Testis (tissue), 3 donors: ENCODE measurements around the gene CIPC. TPM values are rescaled to one million over a fixed set of nuclear protein-coding genes. Genes with fewer than 3 reads are reported as not detected.

Source experiments
- DNase-seq: peaks from one replicate; pipeline ENCODE4 v3.0.0-alpha.2; 2019
- H3K27ac ChIP-seq, 2 donors: fragments of 200-600 bp; sonication (generic); one replicate each; pipeline ENCODE4 v1.5.1; 2019
- H3K27me3 ChIP-seq: fragments of 200-600 bp; sonication (generic); one replicate; pipeline ENCODE4 v1.5.1; 2019
- H3K36me3 ChIP-seq: fragments of 200-600 bp; sonication (generic); one replicate; pipeline ENCODE4 v1.5.1; 2017; ENCODE audit warnings: low read depth; ENCODE audit errors: missing control alignments
- H3K4me1 ChIP-seq: fragments of 200-600 bp; sonication (generic); one replicate; pipeline ENCODE4 v1.5.1; 2019
- H3K4me3 ChIP-seq, 2 donors: fragments of 200-600 bp; sonication (generic); one replicate each; pipeline ENCODE4 v1.5.1; 2017 to 2019
- H3K9me3 ChIP-seq: fragments of 200-600 bp; sonication (generic); one replicate; pipeline ENCODE4 v1.5.1; 2017
- POLR2A ChIP-seq: fragments of 450-650 bp; IDR thresholded peaks from one replicate; pipeline ENCODE4 v1.6.1; 2017; ENCODE audit warnings: antibody characterized with exemption, mild to moderate bottlenecking, moderate library complexity
- WGBS, 2 donors: methylation state at CpG; one replicate each; pipeline ENCODE4 v1.1.5; 2018; 5-methylcytosine and 5-hydroxymethylcytosine counted together
- intact Hi-C: fragments of 100-400 bp; cut with DNase I; formaldehyde crosslinking; loops from one replicate; pipeline ENCODE4 v1.15.1; 2023; ENCODE audit warnings: low total_unique reads
- polyA plus RNA-seq: library from polyadenylated mRNA; stranded (reverse); fragments of 350-450 nt; fragmentation: Illumina TruSeq; extraction: RNeasy Lipid Tissue Mini Kit (QIAGEN cat#74804); gene quantifications from one replicate; pipeline ENCODE4 v1.2.3, GENCODE V29; 2014; ENCODE audit warnings: low read depth, low replicate concordance; ENCODE audit not compliant: insufficient read depth
- total RNA-seq, 2 donors: library from RNA; depleted of rRNA; stranded (reverse); fragments of >200 nt; gene quantifications; one replicate each; pipeline ENCODE4 v1.2.3, GENCODE V29; 2016
- TF ChIP-seq, protein P1 (sequence below), 3 experiments: fragments of 450-650 bp in 2 of 3; fragments of 200-600 bp in 1 of 3; sonication (generic) in 1 of 3; IDR thresholded peaks; one replicate each; pipeline ENCODE4 v1.5.1; 2016 to 2019; ENCODE audit warnings: antibody characterized with exemption in 3 of 3, mild to moderate bottlenecking in 2 of 3, moderate library complexity in 1 of 3

CIPC gene
- total and polyA plus RNA-seq, 3 donors from 2014 or later = 23.4 to 48.3 (median 44.5) TPM

- Histone ChIP-seq H3K4me1 (no peaks in the 10 kb centered on the region), H3K4me3 (no peak overlapping the region), H3K36me3 (no peaks in the 10 kb centered on the region), H3K27ac (no peak overlapping the region), H3K27me3 (no peaks in the 10 kb centered on the region), H3K9me3 (no peaks in the 10 kb centered on the region)
- TF ChIP-seq, protein P1, sequence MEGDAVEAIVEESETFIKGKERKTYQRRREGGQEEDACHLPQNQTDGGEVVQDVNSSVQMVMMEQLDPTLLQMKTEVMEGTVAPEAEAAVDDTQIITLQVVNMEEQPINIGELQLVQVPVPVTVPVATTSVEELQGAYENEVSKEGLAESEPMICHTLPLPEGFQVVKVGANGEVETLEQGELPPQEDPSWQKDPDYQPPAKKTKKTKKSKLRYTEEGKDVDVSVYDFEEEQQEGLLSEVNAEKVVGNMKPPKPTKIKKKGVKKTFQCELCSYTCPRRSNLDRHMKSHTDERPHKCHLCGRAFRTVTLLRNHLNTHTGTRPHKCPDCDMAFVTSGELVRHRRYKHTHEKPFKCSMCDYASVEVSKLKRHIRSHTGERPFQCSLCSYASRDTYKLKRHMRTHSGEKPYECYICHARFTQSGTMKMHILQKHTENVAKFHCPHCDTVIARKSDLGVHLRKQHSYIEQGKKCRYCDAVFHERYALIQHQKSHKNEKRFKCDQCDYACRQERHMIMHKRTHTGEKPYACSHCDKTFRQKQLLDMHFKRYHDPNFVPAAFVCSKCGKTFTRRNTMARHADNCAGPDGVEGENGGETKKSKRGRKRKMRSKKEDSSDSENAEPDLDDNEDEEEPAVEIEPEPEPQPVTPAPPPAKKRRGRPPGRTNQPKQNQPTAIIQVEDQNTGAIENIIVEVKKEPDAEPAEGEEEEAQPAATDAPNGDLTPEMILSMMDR (IDR thresholded peaks at IDR 0.05) = no peak
- no peak for TF ChIP-seq POLR2A
- intact Hi-C loops = no loop called here
- WGBS, 2 donors = 91 to 92% methylated on average over 12 of the region's 12 CpGs
- DNase-seq = no peak
These were observed 36.3 kb upstream of the CIPC start for GRCh38 chr14:77061630-77062257.

DNA sequence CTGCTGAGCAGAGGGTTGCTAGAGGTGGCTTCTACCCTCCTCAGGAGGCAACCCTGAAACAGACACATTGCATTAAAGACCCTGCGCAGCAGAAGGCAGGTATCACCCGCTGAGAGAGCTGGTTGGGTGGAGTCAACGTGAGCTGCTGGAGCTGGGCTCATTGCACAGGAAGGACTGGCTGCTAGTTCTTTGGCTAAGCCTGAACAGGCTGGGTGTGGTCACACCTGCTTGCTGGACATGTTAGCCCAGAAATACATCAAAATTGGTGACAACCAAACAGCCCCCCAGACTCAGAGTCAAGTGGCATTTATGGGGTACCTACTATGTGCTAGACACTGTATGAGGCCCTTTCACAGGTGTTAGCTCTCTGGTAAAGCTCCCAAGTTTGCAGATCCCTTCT is 35.8 kb upstream of the CIPC start:
- TF ChIP-seq, protein P1 (IDR thresholded peaks at IDR 0.05) = no peak
- no peak for TF ChIP-seq POLR2A
- no peaks in the 10 kb centered on the region for H3K27me3 ChIP-seq
- no peak for DNase-seq
- H3K27ac ChIP-seq = no peak overlapping the region
- H3K4me3 ChIP-seq = no peak overlapping the region
- intact Hi-C loops = no loop called here
- H3K36me3 ChIP-seq = no peaks in the 10 kb centered on the region
- no peaks in the 10 kb centered on the region for H3K4me1 ChIP-seq
- WGBS, 2 donors = 91% methylated on average over 3 of the region's 3 CpGs; no CpG with 5 or more reads in 1 of the 2 donors
- H3K9me3 ChIP-seq = no peaks in the 10 kb centered on the region

GRCh38 chr14:77063571-77064171 is 34.4 kb upstream of the CIPC start:
- Histone ChIP-seq H3K4me1 (peaks cover 8% of the 10 kb centered on the region), H3K9me3 (no peaks in the 10 kb centered on the region), H3K27me3 (no peaks in the 10 kb centered on the region), H3K27ac (no peak overlapping the region), H3K4me3 (no peak overlapping the region), H3K36me3 (no peaks in the 10 kb centered on the region)
- TF ChIP-seq POLR2A = no peak
- TF ChIP-seq, protein P1 (IDR thresholded peaks at IDR 0.05) = no peak
- WGBS, 2 donors = 69 to 73% methylated on average over 10 of the region's 10 CpGs
- no peak for DNase-seq
- intact Hi-C loops = no loop called here

DNA sequence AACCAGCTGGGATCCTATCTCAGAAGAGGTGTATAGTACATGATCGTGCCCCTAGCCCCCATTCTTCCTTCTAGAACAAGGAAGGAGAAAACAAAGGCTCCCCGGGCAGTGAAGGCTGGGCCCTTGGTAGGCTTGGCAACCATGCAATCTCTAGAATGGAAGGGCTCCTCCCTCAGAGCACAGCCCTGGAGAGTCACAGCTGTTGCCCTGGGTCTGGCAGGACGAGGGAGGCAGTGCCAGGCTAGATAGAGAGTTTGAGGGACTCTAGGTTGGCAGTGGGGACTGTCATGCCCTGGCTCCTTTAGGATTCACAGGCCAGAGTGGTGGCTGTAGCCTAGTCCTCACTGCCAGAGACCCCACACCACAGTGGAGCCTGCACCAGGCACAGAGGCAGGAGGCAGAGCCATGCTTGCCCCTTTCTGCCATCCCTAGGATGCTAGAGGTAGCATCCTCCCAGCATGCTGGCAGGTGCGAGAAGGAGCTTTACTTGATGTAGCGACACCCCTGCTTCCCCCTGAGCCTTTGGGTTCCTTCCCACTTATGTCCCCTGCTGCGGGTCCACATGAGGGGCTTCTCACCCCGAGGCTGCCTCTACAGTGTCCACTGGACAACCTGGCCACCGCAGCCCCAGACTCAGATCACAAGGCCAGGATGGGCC is 33.4 kb upstream of the CIPC start:
- H3K4me1 ChIP-seq = peaks cover 13% of the 10 kb centered on the region
- no peaks in the 10 kb centered on the region for H3K9me3 ChIP-seq
- no peak overlapping the region for H3K27ac ChIP-seq
- no peak overlapping the region for H3K4me3 ChIP-seq
- DNase-seq = no peak
- no peaks in the 10 kb centered on the region for H3K36me3 ChIP-seq
- WGBS, 2 donors = 79 to 84% methylated on average over 2 to 8 of the region's 8 CpGs
- H3K27me3 ChIP-seq = no peaks in the 10 kb centered on the region
- TF ChIP-seq, protein P1 (IDR thresholded peaks at IDR 0.05) = no peak
- TF ChIP-seq POLR2A = no peak
- intact Hi-C loops = loop anchor here (5.0 kb wide), 1 partner anchor 187 kb away; no protein-coding TSS in a partner anchor
